ENCODE measurements around the gene ATP13A4.

Gene ATP13A4

DNA sequence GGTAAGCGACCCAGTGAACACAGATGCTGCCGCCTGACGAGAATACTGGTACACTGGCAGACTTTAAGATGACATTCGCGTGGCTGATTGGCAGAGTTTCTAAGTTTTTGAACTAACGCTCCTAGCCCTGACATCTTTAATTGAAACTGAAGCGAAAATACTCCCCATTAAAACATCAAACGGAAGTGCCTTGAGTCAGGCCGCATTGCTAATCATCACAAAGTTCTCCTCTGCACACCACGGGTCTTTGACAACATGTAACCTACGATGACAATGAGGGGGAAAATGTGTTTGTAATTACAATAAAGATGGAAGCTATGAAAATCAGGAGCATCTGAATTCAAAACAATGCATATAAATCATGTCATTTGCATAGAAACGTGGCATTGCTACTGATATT lies 44.5 kb downstream of the ATP13A4 start:
- TF ChIP-seq, protein P1, sequence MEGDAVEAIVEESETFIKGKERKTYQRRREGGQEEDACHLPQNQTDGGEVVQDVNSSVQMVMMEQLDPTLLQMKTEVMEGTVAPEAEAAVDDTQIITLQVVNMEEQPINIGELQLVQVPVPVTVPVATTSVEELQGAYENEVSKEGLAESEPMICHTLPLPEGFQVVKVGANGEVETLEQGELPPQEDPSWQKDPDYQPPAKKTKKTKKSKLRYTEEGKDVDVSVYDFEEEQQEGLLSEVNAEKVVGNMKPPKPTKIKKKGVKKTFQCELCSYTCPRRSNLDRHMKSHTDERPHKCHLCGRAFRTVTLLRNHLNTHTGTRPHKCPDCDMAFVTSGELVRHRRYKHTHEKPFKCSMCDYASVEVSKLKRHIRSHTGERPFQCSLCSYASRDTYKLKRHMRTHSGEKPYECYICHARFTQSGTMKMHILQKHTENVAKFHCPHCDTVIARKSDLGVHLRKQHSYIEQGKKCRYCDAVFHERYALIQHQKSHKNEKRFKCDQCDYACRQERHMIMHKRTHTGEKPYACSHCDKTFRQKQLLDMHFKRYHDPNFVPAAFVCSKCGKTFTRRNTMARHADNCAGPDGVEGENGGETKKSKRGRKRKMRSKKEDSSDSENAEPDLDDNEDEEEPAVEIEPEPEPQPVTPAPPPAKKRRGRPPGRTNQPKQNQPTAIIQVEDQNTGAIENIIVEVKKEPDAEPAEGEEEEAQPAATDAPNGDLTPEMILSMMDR (IDR thresholded peaks at IDR 0.05): no peak
- Histone ChIP-seq H3K27me3 (ENCODE audit: control insufficient read depth, insufficient read depth, low read length) (no peaks in the 10 kb centered on the region), H3K79me2 (peaks cover 16% of the 10 kb centered on the region)

DNA sequence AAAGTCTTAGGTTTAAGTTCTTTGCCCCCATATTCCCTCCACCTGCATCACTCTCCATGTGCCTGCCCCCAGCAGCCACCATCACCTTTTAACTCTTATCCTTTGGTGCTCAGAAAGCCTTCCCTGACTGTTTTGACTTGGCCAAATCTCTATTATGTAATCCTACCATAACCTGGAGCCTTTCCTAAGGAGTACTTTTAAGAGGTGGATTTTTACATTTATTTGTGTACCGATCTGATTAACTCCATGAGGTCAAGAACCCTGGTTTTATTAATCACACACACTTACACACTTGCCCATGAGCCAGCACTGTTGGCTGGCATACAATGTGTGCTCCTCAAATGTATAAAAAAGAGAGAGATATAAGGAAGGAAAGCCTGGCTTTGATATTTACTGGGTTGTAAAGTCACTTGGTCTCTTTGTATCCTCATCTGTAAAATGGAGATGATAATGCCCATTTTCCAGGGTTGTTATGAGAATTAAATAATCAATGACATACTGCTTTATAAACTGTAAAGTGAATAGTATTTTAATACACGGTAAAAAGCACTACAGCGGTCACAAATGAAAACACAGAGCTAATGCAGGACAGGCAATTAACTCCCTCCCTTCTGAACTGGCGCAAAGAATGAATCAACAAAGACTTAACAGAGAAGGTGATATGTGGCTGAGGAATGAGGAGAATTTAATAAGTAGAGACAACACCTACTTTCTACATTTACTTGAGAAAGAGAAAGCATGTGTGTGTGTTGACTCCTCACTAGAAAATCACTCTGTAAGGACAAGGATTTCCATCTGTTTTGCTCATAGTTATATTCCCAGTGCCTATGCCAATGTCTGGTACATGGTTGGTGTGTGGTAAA lies 45.4 kb downstream of the ATP13A4 start:
- H3K27ac ChIP-seq: peak overlapping the region; percentile 16

More for the DNA sequence above, 44.5 kb downstream of the ATP13A4 start:
- Histone ChIP-seq H3K4me2 (ENCODE audit: low read length) (no peak overlapping the region), H3K4me3 (ENCODE audit: low read depth, low read length) (no peak overlapping the region), H3K36me3 (ENCODE audit: control insufficient read depth, insufficient read depth, low read length) (no peaks in the 10 kb centered on the region), H3K27ac (no peak overlapping the region), H3K4me1 (peaks cover 33% of the 10 kb centered on the region), H2AFZ (no peak overlapping the region), H3K9me3 (ENCODE audit: control insufficient read depth, low read length) (no peaks in the 10 kb centered on the region), H3K9ac (no peak overlapping the region)

DNA sequence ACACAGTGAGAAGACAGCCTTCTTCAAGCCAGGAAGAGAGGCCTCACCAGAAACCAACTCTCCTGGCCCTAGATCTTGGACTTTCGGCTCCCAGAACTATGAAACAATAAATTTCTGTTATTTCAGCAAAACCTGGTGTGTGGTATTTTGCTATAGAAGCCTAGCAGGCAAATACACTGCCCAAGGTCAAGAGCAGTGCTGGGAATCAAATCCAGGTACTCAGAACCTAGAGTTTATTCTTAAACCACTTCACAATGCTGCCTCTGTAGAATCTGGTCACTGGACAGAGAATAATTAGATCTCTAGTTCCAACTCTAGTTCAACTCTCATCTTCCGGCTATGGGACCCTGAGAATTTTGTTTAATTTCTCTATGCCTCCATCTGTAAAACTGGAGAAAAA lies 46.6 kb downstream of the ATP13A4 start:
- Histone ChIP-seq H3K4me1 (peaks cover 28% of the 10 kb centered on the region), H3K27me3 (ENCODE audit: control insufficient read depth, insufficient read depth, low read length) (no peaks in the 10 kb centered on the region), H3K79me2 (peaks cover 16% of the 10 kb centered on the region), H3K4me3 (ENCODE audit: low read depth, low read length) (no peak overlapping the region), H3K9me3 (ENCODE audit: control insufficient read depth, low read length) (no peaks in the 10 kb centered on the region), H3K36me3 (ENCODE audit: control insufficient read depth, insufficient read depth, low read length) (no peaks in the 10 kb centered on the region), H3K27ac (no peak overlapping the region), H3K9ac (no peak overlapping the region), H2AFZ (no peak overlapping the region), H3K4me2 (ENCODE audit: low read length) (no peak overlapping the region)
- TF ChIP-seq, protein P1 (IDR thresholded peaks at IDR 0.05): no peak

More for the DNA sequence above, 45.4 kb downstream of the ATP13A4 start:
- Histone ChIP-seq H3K27me3 (ENCODE audit: control insufficient read depth, insufficient read depth, low read length) (no peaks in the 10 kb centered on the region), H3K4me1 (peaks cover 28% of the 10 kb centered on the region), H3K4me3 (ENCODE audit: low read depth, low read length) (no peak overlapping the region), H3K79me2 (peaks cover 16% of the 10 kb centered on the region), H3K9me3 (ENCODE audit: control insufficient read depth, low read length) (no peaks in the 10 kb centered on the region), H2AFZ (peak overlapping the region; percentile 21), H3K4me2 (ENCODE audit: low read length) (no peak overlapping the region), H3K9ac (no peak overlapping the region), H3K36me3 (ENCODE audit: control insufficient read depth, insufficient read depth, low read length) (no peaks in the 10 kb centered on the region)
- TF ChIP-seq, protein P1 (IDR thresholded peaks at IDR 0.05): no peak

DNA sequence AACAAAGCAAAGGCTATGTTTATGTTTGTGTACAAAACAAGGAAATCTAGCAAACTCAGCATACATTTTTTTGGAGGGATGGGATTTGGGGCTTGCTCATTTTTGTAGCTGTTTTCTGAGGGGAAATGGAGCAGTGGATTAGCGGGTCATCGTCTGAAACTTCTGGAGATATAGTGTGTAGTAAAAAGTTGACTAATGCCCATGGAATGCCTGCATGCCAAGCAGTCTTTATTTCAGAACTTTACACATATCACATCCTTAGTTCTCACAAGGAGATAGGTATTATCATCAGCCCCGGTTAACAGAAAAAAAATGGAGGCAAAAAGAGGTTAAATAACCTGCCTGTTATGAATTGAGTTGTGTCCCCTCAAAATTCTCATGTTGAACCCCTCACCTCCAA lies 47.1 kb downstream of the ATP13A4 start:
- Histone ChIP-seq H3K79me2 (peaks cover 15% of the 10 kb centered on the region), H3K27ac (no peak overlapping the region), H3K36me3 (ENCODE audit: control insufficient read depth, insufficient read depth, low read length) (no peaks in the 10 kb centered on the region), H3K9ac (no peak overlapping the region), H3K27me3 (ENCODE audit: control insufficient read depth, insufficient read depth, low read length) (no peaks in the 10 kb centered on the region), H3K4me2 (ENCODE audit: low read length) (no peak overlapping the region), H3K9me3 (ENCODE audit: control insufficient read depth, low read length) (no peaks in the 10 kb centered on the region), H2AFZ (no peak overlapping the region), H3K4me1 (peaks cover 28% of the 10 kb centered on the region), H3K4me3 (ENCODE audit: low read depth, low read length) (no peak overlapping the region)
- TF ChIP-seq, protein P1 (IDR thresholded peaks at IDR 0.05): no peak

DNA sequence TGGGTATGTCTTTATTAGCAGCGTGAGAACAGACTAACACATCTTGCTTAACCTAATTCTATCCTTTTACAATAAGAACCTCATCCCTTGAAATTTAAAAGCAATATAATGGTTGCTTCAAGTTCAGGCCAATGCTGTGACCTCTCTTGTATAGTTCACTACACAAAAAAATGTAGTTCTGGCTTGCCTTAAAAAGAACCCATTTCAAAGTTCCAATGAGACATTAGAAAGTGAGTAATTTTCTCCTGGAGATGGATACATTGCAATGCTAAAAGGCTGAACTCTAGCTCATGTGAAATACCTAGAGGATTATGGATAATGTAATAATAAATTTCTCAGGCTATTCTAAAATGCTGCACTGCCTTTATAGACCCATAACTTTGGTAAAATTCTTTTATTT lies 47.8 kb downstream of the ATP13A4 start:
- no peak overlapping the region for H3K4me3 ChIP-seq (ENCODE audit: low read depth, low read length)
- H3K27me3 ChIP-seq (ENCODE audit: control insufficient read depth, insufficient read depth, low read length): no peaks in the 10 kb centered on the region
- H3K9me3 ChIP-seq (ENCODE audit: control insufficient read depth, low read length): no peaks in the 10 kb centered on the region
- H3K4me2 ChIP-seq (ENCODE audit: low read length): no peak overlapping the region
- peaks cover 13% of the 10 kb centered on the region for H3K79me2 ChIP-seq
- no peak overlapping the region for H3K27ac ChIP-seq
- H3K4me1 ChIP-seq: peaks cover 28% of the 10 kb centered on the region
- TF ChIP-seq, protein P1 (IDR thresholded peaks at IDR 0.05): no peak
- no peak overlapping the region for H3K9ac ChIP-seq
- H3K36me3 ChIP-seq (ENCODE audit: control insufficient read depth, insufficient read depth, low read length): no peaks in the 10 kb centered on the region
- H2AFZ ChIP-seq: no peak overlapping the region
